Esophagus muscularis mucosa (tissue), 4 donors: ENCODE results near the gene DUSP16. TPM values are rescaled to one million over a fixed set of nuclear protein-coding genes. Genes with fewer than 3 reads are reported as not detected.
A peak's percentile ranks its signal among the peaks of the same experiment; 100 is the strongest.

Experiments
- DNase-seq: peaks from one replicate; pipeline ENCODE4 v3.0.0-alpha.2; 2017; ENCODE audit errors: extremely low spot score
- H3K27ac ChIP-seq, 4 donors: fragments of 200-600 bp; sonication (generic); replicated peaks in 1 of 4; 1 replicate in 3 of 4; 2 replicates in 1 of 4; pipeline ENCODE4 v1.5.1; 2016 to 2019; ENCODE audit warnings: mild to moderate bottlenecking in 1 of 4
- H3K27me3 ChIP-seq, 4 donors: fragments of 200-600 bp; sonication (generic); one replicate each; pipeline versions ENCODE4 v1.5.1 to v1.6.0; 2016 to 2019
- H3K36me3 ChIP-seq, 4 donors: fragments of 200-600 bp; sonication (generic); one replicate each; pipeline ENCODE4 v1.5.1; 2016 to 2019
- H3K4me1 ChIP-seq, 4 donors: fragments of 200-600 bp; sonication (generic); one replicate each; pipeline ENCODE4 v1.5.1; 2016 to 2019
- H3K4me3 ChIP-seq, 4 donors: fragments of 200-600 bp; sonication (generic); 1 replicate in 2 of 4; 2 replicates in 2 of 4; pipeline ENCODE4 v1.5.1; 2016 to 2019; ENCODE audit warnings: mild to moderate bottlenecking in 4 of 4, moderate library complexity in 1 of 4
- H3K9me3 ChIP-seq, 4 donors: fragments of 200-600 bp; sonication (generic); 1 replicate in 3 of 4; 2 replicates in 1 of 4; pipeline ENCODE4 v1.5.1; 2016 to 2019
- CTCF ChIP-seq, 3 experiments: fragments of 200-600 bp in 2 of 3; fragments of 450-650 bp in 1 of 3; sonication (generic) in 2 of 3; IDR thresholded peaks; one replicate each; pipeline ENCODE4 v1.5.1; 2017 to 2019; ENCODE audit warnings: antibody characterized with exemption in 3 of 3, mild to moderate bottlenecking in 2 of 3, moderate library complexity in 1 of 3
- EP300 ChIP-seq: sonication (generic); formaldehyde crosslinking; IDR thresholded peaks from one replicate; pipeline ENCODE4 v1.6.1; 2017; ENCODE audit warnings: antibody characterized with exemption
- POLR2A ChIP-seq: fragments of 450-650 bp; IDR thresholded peaks from one replicate; pipeline ENCODE4 v1.6.1; 2017; ENCODE audit warnings: antibody characterized with exemption, moderate library complexity, mild to moderate bottlenecking, low read depth
- POLR2AphosphoS5 ChIP-seq, 2 donors: sonication (generic); formaldehyde crosslinking; IDR thresholded peaks; one replicate each; pipeline ENCODE4 v1.6.1; 2017; ENCODE audit warnings: antibody characterized with exemption in 2 of 2
- WGBS: methylation state at CpG from one replicate; pipeline ENCODE4 v1.1.5; 2018; 5-methylcytosine and 5-hydroxymethylcytosine counted together
- intact Hi-C: fragments of 100-400 bp; cut with DNase I; formaldehyde crosslinking; loops from one replicate; pipeline ENCODE4 v1.15.1; 2023
- total RNA-seq, 4 donors: library from RNA; depleted of rRNA; stranded (reverse); fragments of >200 nt; gene quantifications; one replicate each; pipeline versions ENCODE4 v1.1.0 to v1.2.1, GENCODE V29; 2016

Gene DUSP16
- total RNA-seq, 4 donors from 2014 or later, result 10.0 to 17.0 (median 13.9) TPM

GRCh38 chr12:12508612-12509011, 54.1 kb downstream of the DUSP16 start:
- intact Hi-C loops, result no loop called here
- peaks cover 41 to 54% (median 42%) of the 10 kb centered on the region in 4 donors for H3K4me1 ChIP-seq
- DNase-seq, result no peak

GRCh38 chr12:12507121-12507520, 55.5 kb downstream of the DUSP16 start:
- 70% methylated on average over 1 of the region's 1 CpG for WGBS

More at GRCh38 chr12:12508612-12509011, 54.1 kb downstream of the DUSP16 start:
- TF ChIP-seq CTCF (IDR thresholded peaks at IDR 0.05) (no peak), POLR2A (no peak), POLR2AphosphoS5 (IDR thresholded peaks at IDR 0.05) (no peak), EP300 (no peak)
- Histone ChIP-seq H3K9me3 (no peaks in the 10 kb centered on the region), H3K27ac (no peak overlapping the region), H3K36me3 (no peaks in the 10 kb centered on the region), H3K27me3 (no peaks in the 10 kb centered on the region), H3K4me3 (no peak overlapping the region)
- 88% methylated on average over 2 of the region's 2 CpGs for WGBS

GRCh38 chr12:12506496-12506890, 56.2 kb downstream of the DUSP16 start:
- H3K27ac ChIP-seq, result peak overlapping the region; percentile 40 to 69 (median 60)
- H3K4me1 ChIP-seq, result peaks cover 33 to 54% (median 38%) of the 10 kb centered on the region in 4 donors
- no peaks in the 10 kb centered on the region for H3K9me3 ChIP-seq
- H3K36me3 ChIP-seq, result peaks cover 0 to 5% (median 0%) of the 10 kb centered on the region in 4 donors
- WGBS, result 68% methylated on average over 3 of the region's 3 CpGs
- no peaks in the 10 kb centered on the region for H3K27me3 ChIP-seq
- H3K4me3 ChIP-seq, result peak overlapping the region in 3 of 4 donors; percentile 1 to 21 (median 21)
- no peak for DNase-seq
- TF ChIP-seq CTCF (IDR thresholded peaks at IDR 0.05) (no peak), POLR2A (no peak), POLR2AphosphoS5 (IDR thresholded peaks at IDR 0.05) (no peak), EP300 (no peak)
- intact Hi-C loops, result no loop called here

More at GRCh38 chr12:12507121-12507520, 55.5 kb downstream of the DUSP16 start:
- no peak for TF ChIP-seq CTCF (IDR thresholded peaks at IDR 0.05)
- no peak for TF ChIP-seq EP300
- TF ChIP-seq POLR2AphosphoS5 (IDR thresholded peaks at IDR 0.05), result no peak
- no peak for TF ChIP-seq POLR2A
- no peaks in the 10 kb centered on the region for H3K9me3 ChIP-seq
- H3K4me1 ChIP-seq, result peaks cover 33 to 54% (median 38%) of the 10 kb centered on the region in 4 donors
- peaks cover 0 to 5% (median 0%) of the 10 kb centered on the region in 4 donors for H3K36me3 ChIP-seq
- intact Hi-C loops, result no loop called here
- H3K4me3 ChIP-seq, result no peak overlapping the region
- DNase-seq, result no peak
- peak overlapping the region in 3 of 4 donors; percentile 8 to 69 (median 60) for H3K27ac ChIP-seq
- H3K27me3 ChIP-seq, result no peaks in the 10 kb centered on the region

- H3K4me3 ChIP-seq, result peak overlapping the region in 3 of 4 donors; percentile 1 to 21 (median 21)
- peaks cover 33 to 54% (median 37%) of the 10 kb centered on the region in 4 donors for H3K4me1 ChIP-seq
- DNase-seq, result no peak
- intact Hi-C loops, result no loop called here
- WGBS, result 63% methylated on average over 11 of the region's 11 CpGs
- TF ChIP-seq POLR2A (no peak), POLR2AphosphoS5 (IDR thresholded peaks at IDR 0.05) (peak; percentile 14 to 56)
- no peaks in the 10 kb centered on the region for H3K9me3 ChIP-seq
- peaks cover 0 to 5% (median 0%) of the 10 kb centered on the region in 4 donors for H3K36me3 ChIP-seq
- H3K27me3 ChIP-seq, result no peaks in the 10 kb centered on the region
- H3K27ac ChIP-seq, result peak overlapping the region; percentile 40 to 69 (median 60)
These were observed 56.8 kb downstream of the DUSP16 start for GRCh38 chr12:12505544-12506495.

- no peak for DNase-seq
- Histone ChIP-seq H3K4me1 (peaks cover 26 to 41% (median 29%) of the 10 kb centered on the region in 4 donors), H3K27ac (no peak overlapping the region), H3K36me3 (peaks cover 0 to 13% (median 5%) of the 10 kb centered on the region in 4 donors), H3K9me3 (no peaks in the 10 kb centered on the region), H3K4me3 (no peak overlapping the region), H3K27me3 (no peaks in the 10 kb centered on the region)
- TF ChIP-seq EP300 (no peak), CTCF (IDR thresholded peaks at IDR 0.05) (no peak), POLR2AphosphoS5 (IDR thresholded peaks at IDR 0.05) (no peak), POLR2A (no peak)
- WGBS, result 84% methylated on average over 9 of the region's 9 CpGs
- intact Hi-C loops, result no loop called here
These were observed 59.1 kb downstream of the DUSP16 start for GRCh38 chr12:12503384-12504078.
